ENCODE measurements around the gene CEP112.

- TF ChIP-seq CTCF (IDR thresholded peaks at IDR 0.05; ENCODE audit: low read depth, low read length) = no peak
- no peak for TF ChIP-seq MYC (IDR thresholded peaks at IDR 0.05; ENCODE audit: low read depth, low read length)
- no peak for TF ChIP-seq MAX (IDR thresholded peaks at IDR 0.05; ENCODE audit: low read depth, low read length)
These were observed 495.1 kb downstream of the CEP112 start for GRCh38 chr17:65696739-65697394.

Data from NB4 (cell line).